Measurements from ENCODE around the gene SERPINB6. TPM values are rescaled to one million over a fixed set of nuclear protein-coding genes. Genes with fewer than 3 reads are reported as not detected.
"Not testable (repeated sequence)": the region's sequence is repeated elsewhere in the genome, so short reads cannot be mapped to it uniquely, and the experiment has no call there.

Gene SERPINB6
- total and polyA plus RNA-seq, 4 donors, result 24.0 to 32.4 (median 31.8) TPM

DNA sequence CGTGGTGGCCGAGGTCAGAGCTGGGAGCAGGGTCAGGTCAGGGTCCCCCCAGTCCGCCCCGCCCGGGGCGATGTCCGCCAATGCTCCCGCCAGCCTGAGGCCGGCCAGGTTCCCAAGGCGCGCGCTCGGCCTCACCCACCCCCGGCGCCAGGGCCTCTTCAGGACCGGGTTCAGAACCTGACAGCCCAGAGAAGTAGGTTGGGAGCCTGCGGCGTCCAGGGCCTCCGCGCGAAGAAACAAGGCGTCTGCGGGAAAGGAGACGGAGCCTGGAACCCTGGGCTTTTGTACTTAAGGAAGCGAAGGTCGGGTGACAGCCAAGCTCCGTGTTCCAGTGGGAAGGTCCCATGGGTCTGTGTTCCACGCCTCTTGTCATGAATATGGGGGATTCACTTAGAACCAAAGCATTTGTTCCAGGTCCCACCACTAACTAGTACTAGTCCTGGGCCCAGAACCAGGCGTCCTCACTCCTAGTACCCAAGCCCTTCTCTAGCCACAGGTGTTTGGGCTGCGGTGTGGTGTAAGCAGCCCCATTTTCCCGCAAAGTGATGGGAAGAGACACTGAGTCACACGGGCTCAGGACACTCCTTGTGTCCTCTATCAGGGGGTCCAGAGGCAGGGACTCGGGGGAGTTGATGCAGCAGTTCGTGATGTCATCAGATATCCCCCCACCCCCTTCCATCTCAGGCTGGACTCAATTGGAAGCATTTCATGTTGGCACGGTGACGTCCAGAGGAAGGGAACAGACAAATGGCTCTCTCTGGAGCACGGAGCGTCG, 67.8 kb downstream of the SERPINB6 start:
- not testable (repeated sequence) for H3K36me3 ChIP-seq (ENCODE audit: control insufficient read depth in 4 of 4, insufficient read depth in 3 of 4, low read depth in 1 of 4, low read length in 3 of 4); H3K9ac ChIP-seq (ENCODE audit: low read depth in 1 of 2, low read length in 2 of 2); H3K9me3 ChIP-seq (ENCODE audit: control insufficient read depth in 4 of 4, low read length in 3 of 4); H3K27me3 ChIP-seq (ENCODE audit: control insufficient read depth in 4 of 4, insufficient read depth in 4 of 4, low read length in 3 of 4); DNase-seq (ENCODE audit: low spot score)
- Histone ChIP-seq H3K27ac (ENCODE audit: low read depth in 1 of 2, low read length in 2 of 2) (peak overlapping the region; percentile 82), H3K4me1 (ENCODE audit: control insufficient read depth in 4 of 4, insufficient read depth in 4 of 4, low read length in 3 of 4) (peaks cover 0 to 10% (median 7%) of the 10 kb centered on the region in 4 donors), H3K4me3 (ENCODE audit: low read depth in 1 of 3, low read length in 3 of 3) (peak overlapping the region; percentile 72 to 80 (median 75))
- WGBS, result 31% methylated on average over 29 of the region's 39 CpGs
- TF ChIP-seq RXRA (IDR thresholded peaks at IDR 0.05), result peak in 1 of 2 donors; percentile 49
- peak; percentile 43 to 51 for TF ChIP-seq HNF4A (conservative IDR thresholded peaks at IDR 0.05)

DNA sequence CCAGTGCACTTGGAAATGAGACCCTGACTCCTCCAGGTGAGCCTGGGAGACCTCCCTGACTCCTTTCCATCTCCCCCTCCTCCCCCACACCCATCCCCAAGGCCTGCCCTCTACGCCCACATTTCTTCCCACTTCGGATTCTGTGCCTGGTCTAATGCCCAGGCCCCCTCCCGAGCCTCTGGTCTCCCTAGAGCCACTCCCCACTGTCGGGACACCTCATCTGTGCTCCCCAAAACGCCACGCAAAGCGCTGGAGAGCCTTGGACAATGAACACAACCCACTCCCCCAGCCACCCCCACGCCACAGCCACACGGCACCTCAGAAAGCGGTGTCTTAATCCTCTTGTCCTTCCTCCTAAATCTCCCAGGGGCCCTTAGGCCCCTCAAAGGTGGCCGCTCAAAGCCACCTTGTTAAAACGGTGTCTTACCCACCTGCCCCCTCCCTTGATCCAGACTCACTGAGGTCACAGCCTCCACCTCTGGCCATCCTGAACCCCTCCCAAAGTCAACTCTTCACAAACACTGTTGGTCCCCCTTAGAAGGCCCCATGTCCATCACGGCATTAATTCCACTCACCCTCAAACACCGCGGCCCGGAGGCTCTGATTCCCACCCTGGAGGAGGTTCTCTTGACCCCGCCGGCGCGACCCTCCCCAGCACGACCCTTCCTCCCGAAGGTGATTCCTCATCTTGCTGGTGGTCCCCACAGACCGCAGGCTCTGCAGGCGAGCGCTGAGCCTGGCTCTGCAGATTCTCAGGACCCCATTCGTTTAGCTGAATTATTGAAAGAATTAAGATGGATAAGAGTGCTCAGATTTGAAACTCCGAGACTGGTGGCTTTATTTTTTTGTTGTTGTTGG, 69.5 kb downstream of the SERPINB6 start:
- Histone ChIP-seq H3K4me3 (ENCODE audit: low read depth in 1 of 3, low read length in 3 of 3) (peak overlapping the region; percentile 72 to 80 (median 75)), H3K9ac (ENCODE audit: low read depth in 1 of 2, low read length in 2 of 2) (peak overlapping the region in 1 of 2 donors; percentile 71), H3K4me1 (ENCODE audit: control insufficient read depth in 4 of 4, insufficient read depth in 4 of 4, low read length in 3 of 4) (peaks cover 0 to 10% (median 7%) of the 10 kb centered on the region in 4 donors), H3K27ac (ENCODE audit: low read depth in 1 of 2, low read length in 2 of 2) (peak overlapping the region; percentile 82)
- DNase-seq (ENCODE audit: low spot score); H3K27me3 ChIP-seq (ENCODE audit: control insufficient read depth in 4 of 4, insufficient read depth in 4 of 4, low read length in 3 of 4); H3K9me3 ChIP-seq (ENCODE audit: control insufficient read depth in 4 of 4, low read length in 3 of 4); H3K36me3 ChIP-seq (ENCODE audit: control insufficient read depth in 4 of 4, insufficient read depth in 3 of 4, low read depth in 1 of 4, low read length in 3 of 4): not testable (repeated sequence)
- WGBS, result 56% methylated on average over 27 of the region's 27 CpGs

DNA sequence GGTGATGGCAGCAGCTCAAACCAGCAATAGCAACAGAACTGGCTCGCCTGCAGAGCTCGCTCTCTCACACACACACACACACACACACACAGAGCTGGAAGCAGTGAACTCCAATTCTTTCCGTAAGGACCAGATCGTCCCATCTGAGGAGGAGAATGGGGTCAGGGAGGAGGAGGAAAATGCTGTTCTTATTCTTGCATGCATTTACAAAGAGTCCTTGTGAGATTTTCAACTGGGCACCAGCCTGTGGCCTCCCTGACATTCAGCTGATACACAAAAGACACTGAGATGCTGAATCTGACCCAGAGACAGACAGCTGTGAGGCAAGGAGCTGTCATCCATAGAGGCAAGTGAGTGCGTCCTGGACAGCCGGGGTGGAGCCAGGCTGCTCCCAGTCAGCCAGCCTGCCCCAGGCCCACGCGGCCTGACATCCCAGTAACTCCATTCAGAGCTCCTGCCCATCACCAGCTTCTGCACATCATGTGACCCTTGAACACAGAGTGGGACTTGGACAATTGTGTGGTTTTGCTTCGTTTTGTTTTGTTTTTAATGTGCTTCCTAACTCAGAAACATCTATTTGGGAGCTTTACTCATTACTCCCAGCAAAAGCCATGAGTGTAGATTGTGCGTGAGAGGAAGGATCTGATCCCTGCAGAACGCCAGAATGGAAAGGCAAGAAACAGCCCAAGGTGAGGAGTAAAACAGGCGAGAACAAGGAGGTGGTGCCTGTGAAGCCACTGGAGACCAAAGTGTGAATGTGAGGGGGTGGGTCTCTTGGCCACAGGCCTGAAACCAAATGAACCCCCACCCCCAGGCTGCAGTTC, 70.3 kb downstream of the SERPINB6 start:
- Histone ChIP-seq H3K36me3 (ENCODE audit: control insufficient read depth in 4 of 4, insufficient read depth in 3 of 4, low read depth in 1 of 4, low read length in 3 of 4) (peaks cover 0 to 7% (median 4%) of the 10 kb centered on the region in 4 donors), H3K27me3 (ENCODE audit: control insufficient read depth in 4 of 4, insufficient read depth in 4 of 4, low read length in 3 of 4) (no peaks in the 10 kb centered on the region), H3K4me1 (ENCODE audit: control insufficient read depth in 4 of 4, insufficient read depth in 4 of 4, low read length in 3 of 4) (peaks cover 0 to 10% (median 7%) of the 10 kb centered on the region in 4 donors), H3K9me3 (ENCODE audit: control insufficient read depth in 4 of 4, low read length in 3 of 4) (no peaks in the 10 kb centered on the region), H3K27ac (ENCODE audit: low read depth in 1 of 2, low read length in 2 of 2) (peak overlapping the region in 1 of 2 donors; percentile 4), H3K9ac (ENCODE audit: low read depth in 1 of 2, low read length in 2 of 2) (peak overlapping the region in 1 of 2 donors; percentile 62), H3K4me3 (ENCODE audit: low read depth in 1 of 3, low read length in 3 of 3) (no peak overlapping the region)
- TF ChIP-seq YY1 (IDR thresholded peaks at IDR 0.05) (no peak), HNF4A (conservative IDR thresholded peaks at IDR 0.05) (no peak), RXRA (IDR thresholded peaks at IDR 0.05) (peak in 1 of 2 donors; percentile 7), SP1 (IDR thresholded peaks at IDR 0.05) (no peak), FOXA1 (IDR thresholded peaks at IDR 0.05) (no peak)
- DNase-seq (ENCODE audit: low spot score), result no peak
- 72% methylated on average over 12 of the region's 12 CpGs for WGBS

GRCh38 chr6:2900221-2900807, 71.1 kb downstream of the SERPINB6 start:
- no peak overlapping the region for H3K27ac ChIP-seq (ENCODE audit: low read depth in 1 of 2, low read length in 2 of 2)
- TF ChIP-seq SP1 (IDR thresholded peaks at IDR 0.05) (no peak), ATF3 (IDR thresholded peaks at IDR 0.05) (no peak), RXRA (IDR thresholded peaks at IDR 0.05) (no peak), HNF4G (IDR thresholded peaks at IDR 0.05) (no peak), FOXA2 (IDR thresholded peaks at IDR 0.05) (no peak)
- peaks cover under 1 to 12% (median 6%) of the 10 kb centered on the region in 4 donors for H3K36me3 ChIP-seq (ENCODE audit: control insufficient read depth in 4 of 4, insufficient read depth in 3 of 4, low read depth in 1 of 4, low read length in 3 of 4)
- no peak for DNase-seq (ENCODE audit: low spot score)
- H3K4me1 ChIP-seq (ENCODE audit: control insufficient read depth in 4 of 4, insufficient read depth in 4 of 4, low read length in 3 of 4), result peaks cover 0 to 10% (median 7%) of the 10 kb centered on the region in 4 donors
- WGBS, result 78% methylated on average over 15 of the region's 15 CpGs
- no peak overlapping the region for H3K4me3 ChIP-seq (ENCODE audit: low read depth in 1 of 3, low read length in 3 of 3)
- no peaks in the 10 kb centered on the region for H3K27me3 ChIP-seq (ENCODE audit: control insufficient read depth in 4 of 4, insufficient read depth in 4 of 4, low read length in 3 of 4)
- no peak overlapping the region for H3K9ac ChIP-seq (ENCODE audit: low read depth in 1 of 2, low read length in 2 of 2)
- no peaks in the 10 kb centered on the region for H3K9me3 ChIP-seq (ENCODE audit: control insufficient read depth in 4 of 4, low read length in 3 of 4)
